Coronary artery (tissue), 2 donors: ENCODE measurements around the gene ADH5.
"Not testable (repeated sequence)": the region's sequence is repeated elsewhere in the genome, so short reads cannot be mapped to it uniquely, and the experiment has no call there.

Experiments used
- DNase-seq: peaks from one replicate; pipeline ENCODE4 v3.0.0-alpha.2; 2017; ENCODE audit warnings: low spot score
- H3K27ac ChIP-seq, 2 donors: fragments of 200-600 bp; sonication (generic); one replicate each; pipeline ENCODE4 v1.5.1; 2016 to 2019
- H3K4me3 ChIP-seq: fragments of 200-600 bp; sonication (generic); 2 replicates; pipeline ENCODE4 v1.5.1; 2016; ENCODE audit warnings: mild to moderate bottlenecking, moderate library complexity
- TF ChIP-seq, protein P1 (sequence below): fragments of 200-600 bp; sonication (generic); IDR thresholded peaks from one replicate; pipeline ENCODE4 v1.5.1; 2019; ENCODE audit warnings: antibody characterized with exemption

The ADH5 gene

GRCh38 chr4:99074816-99075215 is 13.8 kb downstream of the ADH5 start:
- no peak for DNase-seq
- H3K27ac ChIP-seq: no peak overlapping the region
- TF ChIP-seq, protein P1, sequence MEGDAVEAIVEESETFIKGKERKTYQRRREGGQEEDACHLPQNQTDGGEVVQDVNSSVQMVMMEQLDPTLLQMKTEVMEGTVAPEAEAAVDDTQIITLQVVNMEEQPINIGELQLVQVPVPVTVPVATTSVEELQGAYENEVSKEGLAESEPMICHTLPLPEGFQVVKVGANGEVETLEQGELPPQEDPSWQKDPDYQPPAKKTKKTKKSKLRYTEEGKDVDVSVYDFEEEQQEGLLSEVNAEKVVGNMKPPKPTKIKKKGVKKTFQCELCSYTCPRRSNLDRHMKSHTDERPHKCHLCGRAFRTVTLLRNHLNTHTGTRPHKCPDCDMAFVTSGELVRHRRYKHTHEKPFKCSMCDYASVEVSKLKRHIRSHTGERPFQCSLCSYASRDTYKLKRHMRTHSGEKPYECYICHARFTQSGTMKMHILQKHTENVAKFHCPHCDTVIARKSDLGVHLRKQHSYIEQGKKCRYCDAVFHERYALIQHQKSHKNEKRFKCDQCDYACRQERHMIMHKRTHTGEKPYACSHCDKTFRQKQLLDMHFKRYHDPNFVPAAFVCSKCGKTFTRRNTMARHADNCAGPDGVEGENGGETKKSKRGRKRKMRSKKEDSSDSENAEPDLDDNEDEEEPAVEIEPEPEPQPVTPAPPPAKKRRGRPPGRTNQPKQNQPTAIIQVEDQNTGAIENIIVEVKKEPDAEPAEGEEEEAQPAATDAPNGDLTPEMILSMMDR: no peak
- no peak overlapping the region for H3K4me3 ChIP-seq

DNA sequence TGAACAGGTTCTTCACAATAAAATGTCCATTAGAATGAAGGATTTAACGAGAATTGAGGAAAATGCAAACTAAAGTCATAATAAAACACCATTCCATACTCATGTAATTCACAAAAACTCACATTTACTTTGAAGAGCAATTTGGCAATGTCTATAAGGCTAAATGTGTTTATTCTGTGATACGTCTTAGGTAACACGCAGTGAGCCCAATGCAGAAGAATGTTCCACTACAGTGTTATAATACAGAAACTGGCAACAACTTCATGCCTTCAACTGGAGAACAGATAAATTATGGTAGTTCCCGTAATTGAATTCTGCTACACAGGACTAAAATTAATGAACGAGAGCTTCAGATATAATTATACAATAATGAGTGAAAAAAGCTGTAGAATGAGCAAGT is 17.4 kb downstream of the ADH5 start:
- Histone ChIP-seq H3K27ac (no peak overlapping the region), H3K4me3 (no peak overlapping the region)
- TF ChIP-seq, protein P1: no peak
- no peak for DNase-seq

- Histone ChIP-seq H3K27ac (no peak overlapping the region), H3K4me3 (no peak overlapping the region)
- DNase-seq: no peak
- TF ChIP-seq, protein P1: no peak
These were observed 21.0 kb downstream of the ADH5 start for GRCh38 chr4:99067617-99068016.

- H3K4me3 ChIP-seq, H3K27ac ChIP-seq, DNase-seq: not testable (repeated sequence)
These were observed 23.1 kb downstream of the ADH5 start for GRCh38 chr4:99065521-99065920.

GRCh38 chr4:99062120-99062519 is 26.5 kb downstream of the ADH5 start:
- H3K4me3 ChIP-seq: no peak overlapping the region
- TF ChIP-seq, protein P1: no peak
- no peak overlapping the region for H3K27ac ChIP-seq
- no peak for DNase-seq

GRCh38 chr4:99061048-99061700 is 27.4 kb downstream of the ADH5 start:
- TF ChIP-seq, protein P1: no peak
- peak overlapping the region in 1 of 2 donors; percentile 68 for H3K27ac ChIP-seq
- DNase-seq: no peak
- H3K4me3 ChIP-seq: no peak overlapping the region

DNA sequence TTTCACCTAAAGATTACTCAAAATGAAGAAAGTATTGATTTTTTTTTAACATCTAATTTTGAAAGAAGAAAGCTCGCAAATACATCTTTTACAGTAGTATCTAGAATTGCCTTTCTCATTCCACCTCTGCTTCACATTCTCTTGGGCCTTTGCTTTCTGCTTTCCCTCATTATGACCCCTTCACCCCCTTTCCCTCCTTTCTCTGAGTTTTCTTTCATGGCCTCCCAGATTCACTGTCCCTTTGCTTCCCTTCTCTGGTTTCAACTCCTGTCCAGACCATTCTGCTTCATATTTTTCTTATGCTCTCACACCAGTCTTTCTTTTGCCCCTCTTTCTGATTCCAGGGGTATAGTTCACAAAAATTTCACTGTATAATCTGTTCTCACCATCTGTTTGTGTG is 29.0 kb downstream of the ADH5 start:
- Histone ChIP-seq H3K4me3 (no peak overlapping the region), H3K27ac (peak overlapping the region in 1 of 2 donors; percentile 5)
- no peak for DNase-seq
- TF ChIP-seq, protein P1: no peak
